NB4 (cell line): ENCODE measurements around the gene POU2F1.

Experiments
- DNase-seq: peaks from one replicate; pipeline ENCODE4 v3.0.0; 2010; ENCODE audit warnings: low read depth
- H3K4me3 ChIP-seq: one replicate; pipeline ENCODE4 v1.5.1; 2011; ENCODE audit warnings: mild to moderate bottlenecking, low read depth, low read length, moderate library complexity
- CTCF ChIP-seq: IDR thresholded peaks from one replicate; pipeline ENCODE4 v1.5.1; 2012; ENCODE audit warnings: low read depth, low read length
- MAX ChIP-seq: IDR thresholded peaks from 2 replicates; pipeline ENCODE4 v1.6.1; 2011; ENCODE audit warnings: low read depth, low read length
- MYC ChIP-seq: IDR thresholded peaks from 2 replicates; pipeline ENCODE4 v1.6.1; 2011; ENCODE audit warnings: low read depth, low read length
- POLR2A ChIP-seq: IDR thresholded peaks from 2 replicates; pipeline ENCODE4 v1.6.1; 2011; ENCODE audit warnings: mild to moderate bottlenecking; ENCODE audit not compliant: insufficient read length; ENCODE audit errors: extremely low read depth

Gene POU2F1

GRCh38 chr1:167452483-167452882 lies 231.8 kb downstream of the POU2F1 start:
- no peak for DNase-seq
- no peak for TF ChIP-seq MYC
- TF ChIP-seq CTCF = no peak
- no peak for TF ChIP-seq MAX
- no peak for TF ChIP-seq POLR2A
- no peak overlapping the region for H3K4me3 ChIP-seq

- H3K4me3 ChIP-seq = no peak overlapping the region
- DNase-seq = no peak
- no peak for TF ChIP-seq MAX
- TF ChIP-seq MYC = no peak
- TF ChIP-seq POLR2A = no peak
- TF ChIP-seq CTCF = no peak
These were observed 232.4 kb downstream of the POU2F1 start for GRCh38 chr1:167453123-167453522.

GRCh38 chr1:167454304-167454893 lies 233.7 kb downstream of the POU2F1 start:
- peak overlapping the region; percentile 64 for H3K4me3 ChIP-seq
- TF ChIP-seq MYC = no peak
- TF ChIP-seq POLR2A = no peak
- no peak for TF ChIP-seq CTCF
- no peak for TF ChIP-seq MAX
- no peak for DNase-seq

- peak overlapping the region; percentile 64 for H3K4me3 ChIP-seq
- DNase-seq = peak; percentile 73
- TF ChIP-seq POLR2A = peak; percentile 17
- no peak for TF ChIP-seq MYC
- TF ChIP-seq MAX = peak; percentile 5; the same call in 1 of the 2 replicates
These were observed 234.5 kb downstream of the POU2F1 start for GRCh38 chr1:167454894-167455785.

GRCh38 chr1:167455786-167456446 lies 235.2 kb downstream of the POU2F1 start:
- no peak for DNase-seq
- H3K4me3 ChIP-seq = peak overlapping the region; percentile 64
- TF ChIP-seq MAX (no peak), POLR2A (no peak), MYC (no peak), CTCF (no peak)

- no peak for TF ChIP-seq POLR2A
- no peak for TF ChIP-seq MAX
- no peak for TF ChIP-seq CTCF
- no peak for TF ChIP-seq MYC
- H3K4me3 ChIP-seq = no peak overlapping the region
- no peak for DNase-seq
These were observed 235.8 kb downstream of the POU2F1 start for GRCh38 chr1:167456524-167456923.
